RPMI7951 (cell line): ENCODE results near the gene SEC61A1. TPM values are rescaled to one million over a fixed set of nuclear protein-coding genes. Genes with fewer than 3 reads are reported as not detected.

Source experiments
- DNase-seq: peaks from one replicate; pipeline ENCODE4 v3.0.0-alpha.2; 2012; ENCODE audit warnings: low read depth
- total RNA-seq: library from RNA; depleted of rRNA; stranded (reverse); fragments of >200 nt; shearing (Covaris generic); gene quantifications from 2 replicates; pipeline ENCODE4 v1.2.3, GENCODE V29; 2014; rRNA removed

SEC61A1 gene
- total RNA-seq: 211 and 234 TPM in 2 replicates

DNA sequence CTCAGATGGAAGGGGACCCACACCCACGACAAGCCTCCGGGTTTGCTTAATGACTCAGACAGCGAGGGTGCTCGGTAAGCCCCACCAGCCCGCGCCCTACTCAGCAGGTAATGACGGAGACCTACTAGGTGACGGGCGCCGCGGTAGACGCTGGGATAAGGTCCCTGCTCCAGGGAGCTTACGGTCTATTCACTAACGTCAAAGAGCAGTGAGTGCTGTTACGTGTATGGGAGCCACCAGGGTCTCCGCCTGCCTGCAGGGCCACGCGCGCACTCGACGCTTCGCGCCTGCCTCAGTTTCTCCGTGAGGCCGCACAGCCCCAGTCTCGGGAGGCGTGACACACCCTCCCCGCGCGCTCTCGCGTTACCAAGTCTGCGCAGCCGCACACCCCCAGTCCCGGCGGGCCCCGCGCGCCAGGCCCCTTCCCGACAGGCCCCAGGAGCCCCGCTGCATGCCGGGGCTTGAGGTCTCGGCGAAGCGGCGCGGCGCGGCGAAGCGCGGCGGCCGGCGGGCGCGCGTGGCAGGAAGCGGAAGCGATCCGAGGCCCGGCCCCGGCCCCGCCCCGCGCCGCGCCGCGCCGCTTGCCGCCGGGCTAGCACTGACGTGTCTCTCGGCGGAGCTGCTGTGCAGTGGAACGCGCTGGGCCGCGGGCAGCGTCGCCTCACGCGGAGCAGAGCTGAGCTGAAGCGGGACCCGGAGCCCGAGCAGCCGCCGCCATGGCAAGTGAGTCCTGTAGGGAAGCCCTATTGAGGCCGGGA is at the start of gene SEC61A1:
SEC61A1 (plus strand) TSS at position 601 of the 758 bp plus-strand sequence; CDS start at position 717, 116 bp downstream.
- peak; percentile 95 for DNase-seq

DNA sequence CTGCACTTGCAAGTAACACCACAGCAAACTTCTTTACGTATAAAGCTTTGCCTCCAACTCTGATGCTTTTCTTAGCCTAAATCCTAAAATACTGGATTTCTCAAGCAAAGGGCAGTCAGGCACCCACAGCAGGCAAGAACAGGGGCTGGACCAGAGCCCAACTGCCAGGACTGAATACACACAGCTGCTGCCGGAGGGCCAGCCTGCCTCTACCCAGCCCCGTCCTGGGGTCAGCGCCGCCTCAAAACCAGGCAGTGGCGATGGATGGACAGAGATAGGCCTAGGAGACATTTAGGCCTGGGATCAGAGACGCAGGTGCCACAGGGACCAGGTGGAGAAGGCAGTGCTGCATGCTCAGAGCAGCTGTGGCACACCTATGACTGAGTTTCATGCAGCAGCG is 47.6 kb upstream of the SEC61A1 start:
- no peak for DNase-seq

DNA sequence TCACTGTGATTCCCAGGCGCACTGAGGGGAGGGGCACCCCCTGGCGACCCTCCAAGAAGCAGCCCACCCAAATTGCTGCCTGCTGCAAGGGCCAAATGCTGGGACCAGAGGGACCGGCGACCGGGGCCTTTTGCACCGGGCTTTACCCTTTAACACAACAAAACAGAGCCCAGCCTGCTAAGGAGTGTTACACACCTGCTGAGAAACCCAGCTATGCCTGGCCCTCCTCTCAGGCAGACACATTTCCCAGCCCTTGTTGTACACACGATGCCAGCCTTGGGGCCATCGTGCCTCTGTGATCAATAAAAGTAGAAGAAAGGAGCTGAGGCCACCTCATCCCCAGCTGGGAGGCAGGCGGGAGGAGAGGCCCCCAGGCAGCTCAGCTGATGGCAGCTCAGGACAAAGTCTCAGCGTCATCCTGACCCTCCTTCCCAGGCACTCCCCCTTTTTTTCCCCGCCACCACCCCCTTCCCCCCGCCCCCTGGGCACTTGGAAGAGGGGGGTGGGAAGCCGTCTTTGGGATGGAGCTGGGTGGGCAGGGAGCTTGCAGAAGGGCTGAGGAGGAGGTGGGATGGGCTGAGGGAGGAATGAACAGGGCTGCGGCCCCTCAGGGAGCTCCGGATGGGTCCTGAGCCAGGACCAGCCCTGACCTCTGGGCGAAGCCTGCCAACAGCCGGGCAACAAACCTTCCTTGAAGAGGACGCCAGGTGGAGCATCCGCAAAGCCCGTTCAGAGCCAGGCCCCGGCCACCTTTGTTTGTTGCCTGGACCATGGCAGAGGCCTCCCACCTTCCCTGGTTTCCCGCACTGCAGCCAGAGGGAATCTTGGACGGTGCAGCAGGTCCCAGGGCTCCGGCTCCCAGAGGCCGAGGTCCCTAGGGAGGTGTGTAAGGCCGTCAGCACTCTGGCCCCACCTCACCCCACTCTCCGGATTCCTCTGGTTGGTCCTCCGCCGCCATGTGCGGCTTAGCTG is 45.9 kb upstream of the SEC61A1 start:
- DNase-seq: peak; percentile 46

DNA sequence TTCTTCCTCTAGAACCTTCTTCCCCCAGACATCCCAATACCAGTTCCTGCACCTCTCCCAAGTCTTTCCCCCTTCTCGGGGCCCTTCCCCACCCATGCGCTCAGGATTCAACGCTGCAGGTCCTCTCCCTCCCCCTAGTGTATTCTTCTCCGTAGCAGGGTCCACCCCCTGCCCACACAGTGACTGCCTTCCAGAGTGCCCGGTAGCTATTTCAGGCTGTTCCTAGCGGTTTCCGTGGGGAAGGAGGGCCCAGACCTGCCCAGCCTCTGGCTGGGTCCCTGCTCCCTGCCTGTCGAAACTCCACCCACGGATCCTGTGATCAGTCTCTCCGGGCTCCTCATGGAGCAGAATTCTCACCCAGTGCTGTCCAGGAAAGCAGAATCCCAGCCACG is 45.2 kb upstream of the SEC61A1 start:
- DNase-seq: peak; percentile 53

DNA sequence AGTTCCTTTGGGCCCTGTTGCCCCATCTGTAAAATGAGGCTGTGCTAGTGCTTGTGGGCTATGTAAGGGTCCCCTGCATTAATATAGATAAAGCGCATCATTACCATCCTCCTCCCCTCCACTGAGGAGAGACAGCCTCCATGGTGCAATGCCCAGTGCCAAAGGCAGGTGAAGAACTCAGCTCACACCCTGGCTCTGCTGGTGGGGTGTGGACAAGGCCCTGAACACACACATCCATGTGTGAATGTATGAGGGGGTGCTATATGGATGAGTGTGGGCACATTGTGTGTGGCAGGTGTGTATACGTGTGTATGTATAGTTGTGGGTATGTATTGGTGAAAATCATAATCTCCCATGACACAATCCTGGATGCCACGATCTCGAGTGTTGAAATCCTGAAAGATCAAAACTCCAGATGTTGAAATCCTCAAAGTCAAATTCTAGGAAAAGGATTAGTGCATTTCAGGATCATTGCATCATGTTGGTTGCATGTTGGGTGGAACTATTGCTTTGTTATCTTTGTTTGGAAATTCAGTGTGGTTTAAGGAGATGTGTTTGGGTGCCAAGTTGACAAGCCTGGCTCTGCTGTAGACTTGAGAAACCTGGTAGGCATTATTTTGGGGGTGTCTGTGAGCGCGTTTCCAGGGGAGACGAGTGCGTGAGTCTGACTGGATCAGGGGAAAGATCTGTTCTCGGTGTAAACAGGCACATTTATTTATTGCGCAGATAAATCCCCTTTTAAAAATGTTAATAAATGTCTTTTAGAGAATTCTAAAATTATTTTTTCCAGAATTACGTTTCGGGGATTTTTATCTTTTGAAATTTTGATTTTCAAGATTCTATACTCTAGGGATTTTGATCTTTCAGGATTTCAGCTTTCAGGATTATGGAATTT is 42.0 kb upstream of the SEC61A1 start:
- no peak for DNase-seq

DNA sequence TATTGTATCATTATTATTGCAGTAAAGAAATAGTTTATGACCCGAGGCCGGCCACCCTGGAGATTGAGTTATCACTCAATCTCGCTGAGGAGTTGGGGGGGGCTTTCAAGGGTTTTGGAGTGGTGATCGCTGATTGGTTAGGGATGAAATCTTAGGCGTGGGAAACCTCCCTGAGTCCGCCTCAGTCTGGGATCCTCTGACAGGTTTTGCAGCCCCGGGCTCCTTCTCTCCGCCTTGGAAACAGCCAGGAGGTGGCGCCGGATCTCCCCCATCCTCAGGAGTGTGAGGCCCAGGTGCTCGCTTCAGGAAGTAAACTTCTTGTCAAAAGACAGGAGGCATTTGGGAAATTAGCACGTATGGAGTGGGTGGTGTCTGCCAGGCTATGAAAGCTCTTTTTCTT is 41.1 kb upstream of the SEC61A1 start:
- DNase-seq: peak; percentile 20

DNA sequence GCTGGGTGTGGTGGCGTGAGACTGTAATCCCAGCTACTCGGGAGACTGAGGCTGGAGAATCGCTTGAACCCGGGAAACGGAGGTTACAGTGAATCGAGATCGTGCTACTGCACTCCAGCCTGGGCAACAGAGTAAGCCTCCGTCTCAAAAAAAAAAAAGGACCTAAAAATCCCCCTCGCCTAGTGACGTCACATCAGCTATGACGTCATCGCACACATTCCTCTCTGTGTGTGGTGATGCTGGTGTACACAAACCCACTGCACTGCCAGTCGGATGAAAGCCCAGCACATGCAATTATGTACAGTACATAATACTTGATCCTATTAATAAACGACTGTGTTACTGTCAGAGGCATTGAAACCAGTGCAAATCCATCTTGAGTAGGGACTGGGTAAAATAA is 40.2 kb upstream of the SEC61A1 start:
- DNase-seq: peak; percentile 31

DNA sequence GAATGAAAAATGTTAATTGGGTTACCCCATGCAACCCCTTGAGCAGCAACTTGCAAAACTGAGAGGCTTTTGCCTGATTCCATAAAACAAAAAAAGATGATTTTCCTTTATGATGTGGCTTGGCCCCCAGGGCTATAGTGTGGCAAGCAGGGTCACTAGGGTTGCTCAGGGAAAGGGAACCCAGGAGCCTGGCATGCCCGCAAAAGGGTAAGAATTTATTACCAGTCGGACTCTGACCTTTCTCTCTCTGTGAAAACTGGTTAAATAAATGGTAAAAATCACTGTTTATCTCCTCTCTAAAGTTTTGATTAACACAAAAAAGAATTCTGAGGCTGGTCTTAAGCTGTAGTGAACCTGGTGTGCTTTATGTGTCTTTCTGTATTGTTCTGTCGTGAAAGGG is 37.7 kb upstream of the SEC61A1 start:
- DNase-seq: no peak

DNA sequence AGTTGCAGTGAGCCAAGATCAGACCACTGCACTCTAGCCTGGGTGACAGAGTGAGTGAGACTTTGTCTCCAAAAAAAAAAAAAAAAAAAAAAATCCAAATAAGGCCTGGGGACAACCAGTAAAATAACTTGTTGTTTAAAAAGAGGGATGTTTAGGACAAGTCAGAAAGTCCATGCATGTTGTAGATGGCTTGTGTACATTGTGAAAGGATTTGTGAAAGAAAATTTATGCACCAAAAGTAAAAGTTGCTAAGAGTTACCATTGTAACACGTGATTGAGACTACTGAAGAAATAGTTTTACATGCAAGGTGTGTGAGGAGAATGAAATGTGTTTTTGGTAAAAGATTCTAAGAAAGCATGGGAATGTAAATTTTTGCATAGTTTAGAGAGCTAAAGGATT is 35.7 kb upstream of the SEC61A1 start:
- DNase-seq: no peak

DNA sequence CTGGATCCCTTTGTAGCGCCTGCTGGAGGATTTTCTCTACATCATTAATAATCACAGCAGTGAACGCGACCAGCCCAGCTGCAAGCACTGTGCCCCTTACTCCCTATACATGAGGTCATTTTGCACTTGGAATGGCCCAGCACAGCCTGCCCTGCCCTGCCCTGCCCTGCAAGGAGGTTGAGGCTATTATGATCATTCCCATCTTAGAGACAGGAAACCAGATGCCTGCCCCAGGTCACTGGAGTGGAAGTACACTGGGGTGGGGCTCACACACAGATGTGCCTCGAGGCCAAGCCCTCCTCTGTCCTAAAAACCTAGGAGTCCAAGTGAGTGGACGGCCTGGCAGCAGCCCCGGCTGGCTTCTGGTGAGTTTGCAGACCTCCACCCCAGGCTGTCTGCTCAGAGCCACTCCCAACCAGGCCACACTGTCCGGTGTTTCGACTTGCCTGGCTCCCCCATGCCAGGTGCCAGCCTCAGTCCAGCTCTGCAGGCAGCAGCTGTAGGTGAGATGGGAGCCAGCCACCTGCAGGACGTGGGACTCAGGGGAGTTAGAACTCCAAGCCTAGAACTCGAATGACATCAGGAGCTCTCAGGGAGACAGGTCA is 30.4 kb upstream of the SEC61A1 start:
- DNase-seq: peak; percentile 25

DNA sequence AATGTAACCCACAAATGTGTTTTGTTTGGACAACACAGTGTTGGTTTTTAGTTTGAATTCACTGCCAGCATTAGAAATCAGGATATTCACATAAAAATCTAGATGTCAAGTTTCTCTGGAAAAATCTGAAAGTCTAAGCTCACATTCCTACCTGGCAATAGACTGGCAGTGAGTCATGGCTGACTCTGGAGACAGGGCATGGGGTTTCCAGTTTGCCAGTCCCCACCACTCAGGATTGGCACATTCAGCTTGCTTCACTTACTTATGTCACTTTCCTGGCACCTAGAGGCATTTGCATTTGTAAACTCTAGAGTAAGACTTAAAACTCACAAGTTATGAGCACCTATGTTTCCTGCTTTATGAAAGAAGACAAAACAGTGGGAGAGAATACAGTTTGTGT is 19.1 kb upstream of the SEC61A1 start:
- no peak for DNase-seq

DNA sequence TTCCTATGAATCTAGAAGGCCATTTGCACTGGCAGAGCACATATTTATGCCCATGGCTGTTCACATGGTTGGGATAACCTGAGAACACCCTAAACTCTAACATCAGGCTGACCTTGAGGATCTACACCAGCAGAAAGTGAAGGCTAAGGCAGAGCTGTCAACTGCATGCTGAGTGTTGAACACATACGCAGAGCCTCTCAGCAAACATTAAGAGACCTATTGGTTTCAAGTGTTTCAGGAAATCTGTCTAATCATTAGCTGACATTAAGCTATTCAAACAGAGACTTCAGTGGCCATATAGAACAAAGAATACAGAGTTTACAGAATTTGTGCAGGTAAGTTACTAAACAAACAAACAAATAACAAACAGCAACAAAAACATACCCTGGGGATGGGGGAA is 16.1 kb upstream of the SEC61A1 start:
- no peak for DNase-seq

DNA sequence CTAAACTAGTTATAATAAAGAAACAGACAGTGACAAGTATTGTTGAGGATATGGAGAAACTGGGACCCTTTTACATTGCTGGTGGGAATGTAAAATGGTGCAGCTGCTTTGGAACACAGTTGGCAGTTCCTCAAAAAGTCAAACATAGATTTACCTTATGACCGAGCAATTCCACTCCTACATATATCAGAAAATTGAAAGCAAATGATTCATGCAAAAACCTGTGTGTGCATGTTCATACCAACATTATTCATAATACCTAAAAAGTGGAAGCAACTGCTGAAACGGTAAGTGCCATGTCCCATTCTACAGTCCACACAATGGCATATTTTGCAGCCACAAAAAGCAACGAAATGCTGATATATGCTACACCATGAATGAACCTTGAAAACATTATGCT is 12.2 kb upstream of the SEC61A1 start:
- no peak for DNase-seq

DNA sequence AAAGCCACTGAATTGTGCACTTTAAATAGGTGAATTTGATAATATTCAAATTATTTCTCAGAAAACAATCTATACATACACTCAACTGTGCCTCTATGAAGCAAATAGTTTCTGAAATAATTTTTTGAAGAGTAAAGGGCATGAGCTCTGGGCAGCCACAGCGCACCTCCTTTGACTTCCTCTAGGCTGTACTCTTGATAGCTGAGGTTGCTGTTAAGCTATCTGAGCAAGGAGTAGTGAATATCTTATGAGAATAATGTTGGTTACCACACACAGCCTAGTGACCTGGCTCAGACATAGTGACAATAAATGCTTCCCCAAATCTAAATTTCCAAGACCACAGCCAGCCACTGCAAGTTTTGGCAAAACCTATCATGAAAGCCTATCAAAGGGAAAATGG is 11.6 kb upstream of the SEC61A1 start:
- DNase-seq: no peak

DNA sequence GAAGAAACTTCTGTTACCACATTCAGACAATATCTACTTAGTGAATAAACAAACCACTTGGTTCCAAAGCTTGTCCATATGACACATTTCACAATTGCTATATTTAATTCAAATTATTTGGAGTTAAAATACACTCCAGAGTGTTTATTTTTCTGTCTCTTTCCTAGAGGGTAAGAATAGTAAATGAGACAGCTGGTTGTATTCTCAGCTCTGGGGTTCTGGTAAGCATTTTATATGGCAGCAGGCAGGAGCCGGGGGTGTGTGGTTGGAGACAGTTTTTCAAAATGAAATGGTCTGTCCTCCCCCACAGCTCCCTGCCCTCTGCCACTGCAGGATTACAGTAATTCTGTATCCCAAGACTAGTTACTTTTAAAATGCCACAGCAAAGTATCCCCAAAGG is 10.9 kb upstream of the SEC61A1 start:
- DNase-seq: no peak

DNA sequence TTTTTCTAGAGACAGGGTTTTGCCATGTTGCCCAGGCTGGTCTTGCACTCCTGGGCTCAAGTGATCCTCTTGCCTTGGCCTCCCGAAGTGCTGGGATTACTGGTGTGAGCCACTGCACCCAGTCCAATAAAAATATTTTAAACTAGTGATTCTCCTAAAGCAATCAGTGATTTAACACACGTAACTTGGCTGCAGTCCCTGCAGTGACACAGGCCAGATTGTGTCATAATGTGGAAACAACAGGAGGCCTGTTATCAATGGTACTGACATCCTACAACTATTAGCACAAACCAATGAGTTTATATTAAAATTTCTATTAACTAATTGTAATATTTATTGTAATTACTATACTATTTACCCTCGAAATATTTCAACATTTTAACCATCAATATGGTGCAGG is 1.6 kb upstream of the SEC61A1 start:
- no peak for DNase-seq

DNA sequence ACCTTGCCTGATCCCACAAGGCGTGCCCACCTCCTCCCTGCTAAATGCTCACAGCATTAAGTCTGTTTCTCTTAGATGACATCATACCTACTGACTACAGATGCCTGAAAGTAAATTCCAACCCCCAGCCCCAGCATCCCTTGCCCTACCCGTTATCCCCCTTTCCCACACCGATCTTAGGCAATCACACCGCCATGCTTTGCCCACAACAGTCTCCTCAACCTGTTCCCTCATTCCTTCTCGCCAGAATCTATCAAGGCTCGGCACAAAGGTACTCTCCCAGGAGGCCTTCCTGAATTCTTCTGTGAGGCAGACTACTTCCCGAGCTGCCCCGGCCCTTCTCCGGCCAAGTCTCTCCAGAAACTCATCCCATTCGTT is 789 bp upstream of the SEC61A1 start:
- DNase-seq: no peak

DNA sequence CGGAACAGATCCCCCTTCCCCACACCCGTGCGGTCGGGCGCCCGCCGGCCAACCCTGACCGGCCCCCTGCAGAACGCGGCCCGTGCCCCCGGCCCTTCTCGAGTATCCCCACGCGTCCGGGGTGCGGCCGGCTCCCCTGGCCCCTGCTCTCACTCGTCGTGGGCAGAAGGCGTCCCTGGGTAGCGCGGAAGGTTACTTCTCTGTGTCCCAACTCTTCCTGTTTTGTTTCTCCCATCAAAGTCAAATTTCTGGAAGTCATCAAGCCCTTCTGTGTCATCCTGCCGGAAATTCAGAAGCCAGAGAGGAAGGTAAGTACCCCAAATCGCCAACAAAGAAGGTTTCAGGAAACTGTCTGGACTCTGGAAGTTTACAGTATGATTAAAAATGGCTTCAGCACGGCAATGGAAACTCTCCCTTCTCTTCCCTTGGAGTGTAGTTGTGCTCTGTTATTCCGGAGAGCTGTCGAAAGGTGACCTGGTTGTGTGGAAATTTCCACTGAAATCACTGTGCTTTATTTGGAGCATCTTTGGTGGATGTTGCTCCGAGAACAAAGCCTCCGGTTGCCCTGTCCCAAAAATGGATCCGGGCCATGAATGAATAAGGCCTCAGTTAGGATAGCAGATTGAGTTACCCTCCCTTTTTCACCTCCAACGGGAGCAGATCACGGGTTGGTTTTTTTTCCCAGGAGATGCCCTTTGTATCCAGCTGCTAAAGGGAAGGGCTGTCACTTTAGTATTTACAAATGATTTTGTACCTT is 536 bp downstream of the SEC61A1 start:
- DNase-seq: peak; percentile 32

DNA sequence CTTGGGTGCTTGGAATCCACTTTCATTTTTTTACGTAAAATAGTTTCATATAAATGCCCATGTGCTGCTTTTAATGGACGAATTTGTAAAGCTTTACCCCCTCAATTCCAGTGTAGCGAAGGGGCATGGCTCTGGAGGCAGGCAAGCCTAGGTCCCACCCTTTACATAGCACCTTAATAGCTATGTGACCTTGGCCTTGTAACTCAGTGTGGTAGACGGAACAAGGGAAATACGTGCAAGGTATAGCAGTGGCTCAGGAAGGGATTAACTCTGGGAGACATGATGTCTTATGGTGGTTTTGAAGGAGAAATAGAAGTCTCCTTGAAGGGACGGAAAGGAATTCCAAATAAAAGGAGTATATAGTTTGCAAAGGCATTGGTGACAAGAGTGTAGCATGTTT is 1.4 kb downstream of the SEC61A1 start:
- DNase-seq: no peak

DNA sequence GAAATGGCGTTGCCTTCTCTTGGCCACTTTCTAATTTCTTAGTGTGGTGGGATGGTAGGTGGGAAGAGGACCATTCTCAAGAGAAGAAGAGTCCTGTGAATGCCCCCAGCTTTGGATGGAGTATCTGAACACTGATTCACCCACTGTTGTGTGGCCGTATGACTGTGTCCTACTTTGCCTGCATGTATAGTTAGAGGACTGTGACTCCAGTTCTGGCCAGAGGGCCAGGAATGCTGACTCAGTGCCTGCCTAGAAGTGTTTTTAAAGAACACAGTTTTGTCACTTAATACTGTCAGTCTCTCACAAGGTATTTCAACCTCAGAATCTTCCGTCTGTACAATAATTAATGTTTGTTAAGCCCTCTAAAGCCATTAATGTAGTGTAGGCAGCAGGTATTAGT is 2.1 kb downstream of the SEC61A1 start:
- peak; percentile 69 for DNase-seq

DNA sequence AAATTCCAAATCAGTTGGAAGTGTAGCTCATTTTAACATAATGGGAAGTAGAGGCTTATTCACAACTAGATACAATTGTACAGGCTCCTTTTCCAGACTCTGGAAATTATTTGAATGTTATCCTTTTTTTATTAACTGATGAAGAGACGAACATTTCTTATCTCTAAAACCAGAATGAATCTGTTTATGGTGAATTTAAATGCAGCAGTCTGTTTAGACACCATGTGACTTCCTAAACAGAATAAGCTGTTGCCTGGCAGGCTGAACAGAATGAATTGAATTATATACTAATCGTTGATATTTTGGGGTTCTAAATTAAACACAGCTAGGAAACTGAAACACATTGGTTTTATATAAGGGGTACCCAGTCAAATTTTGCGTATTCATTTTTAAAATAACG is 4.0 kb downstream of the SEC61A1 start:
- no peak for DNase-seq
